ENCODE results near the gene SAMD9. TPM values are rescaled to one million over a fixed set of nuclear protein-coding genes. Genes with fewer than 3 reads are reported as not detected.

Gene SAMD9
- total RNA-seq, 4 donors from 2014 or later = 2.6 to 25.6 (median 14.3) TPM

GRCh38 chr7:93160410-93160809 lies 42.6 kb upstream of the SAMD9 start:
- Histone ChIP-seq H3K4me3 (no peak overlapping the region), H3K27me3 (no peaks in the 10 kb centered on the region), H3K36me3 (no peaks in the 10 kb centered on the region), H3K4me1 (no peaks in the 10 kb centered on the region), H3K27ac (no peak overlapping the region), H3K9me3 (no peaks in the 10 kb centered on the region)
- in situ Hi-C loops (cut with MboI; ENCODE audit: low pct_ligation_motif_present in 1 of 4, low pct_unique_long_range_greater_than_20kb in 1 of 4, low sequenced_read_pairs in 3 of 4) (no loop called here), intact Hi-C loops (cut with DNase I; ENCODE audit: low total_unique reads) (no loop called here)
- no peak for TF ChIP-seq POLR2A (IDR thresholded peaks at IDR 0.05)
- TF ChIP-seq EP300 (IDR thresholded peaks at IDR 0.05; ENCODE audit: low read depth) = no peak
- TF ChIP-seq CTCF (IDR thresholded peaks at IDR 0.05) = no peak
- TF ChIP-seq POLR2AphosphoS5 (IDR thresholded peaks at IDR 0.05) = no peak
- WGBS, 2 donors (ENCODE audit: low coverage in 1 of 2) = 52% methylated on average over 1 of the region's 1 CpG; no CpG with 5 or more reads in 1 of the 2 donors
- DNase-seq = no peak

GRCh38 chr7:93159490-93159889 lies 41.7 kb upstream of the SAMD9 start:
- intact Hi-C loops (cut with DNase I; ENCODE audit: low total_unique reads) = no loop called here
- in situ Hi-C loops (cut with MboI; ENCODE audit: low pct_ligation_motif_present in 1 of 4, low pct_unique_long_range_greater_than_20kb in 1 of 4, low sequenced_read_pairs in 3 of 4) = no loop called here
- DNase-seq = no peak
- WGBS, 2 donors (ENCODE audit: low coverage in 1 of 2) = 67 to 74% methylated on average over 3 of the region's 3 CpGs
- H3K36me3 ChIP-seq = no peaks in the 10 kb centered on the region
- no peak overlapping the region for H3K4me3 ChIP-seq
- no peak for TF ChIP-seq EP300 (IDR thresholded peaks at IDR 0.05; ENCODE audit: low read depth)
- TF ChIP-seq CTCF (IDR thresholded peaks at IDR 0.05) = no peak
- no peak for TF ChIP-seq POLR2A (IDR thresholded peaks at IDR 0.05)
- no peak for TF ChIP-seq POLR2AphosphoS5 (IDR thresholded peaks at IDR 0.05)
- no peaks in the 10 kb centered on the region for H3K4me1 ChIP-seq
- no peaks in the 10 kb centered on the region for H3K27me3 ChIP-seq
- no peaks in the 10 kb centered on the region for H3K9me3 ChIP-seq
- H3K27ac ChIP-seq = no peak overlapping the region

GRCh38 chr7:93156884-93157283 lies 39.1 kb upstream of the SAMD9 start:
- DNase-seq = no peak
- Histone ChIP-seq H3K4me1 (no peaks in the 10 kb centered on the region), H3K4me3 (no peak overlapping the region), H3K36me3 (no peaks in the 10 kb centered on the region), H3K27me3 (no peaks in the 10 kb centered on the region), H3K27ac (no peak overlapping the region), H3K9me3 (no peaks in the 10 kb centered on the region)
- intact Hi-C loops (cut with DNase I; ENCODE audit: low total_unique reads) (no loop called here), in situ Hi-C loops (cut with MboI; ENCODE audit: low pct_ligation_motif_present in 1 of 4, low pct_unique_long_range_greater_than_20kb in 1 of 4, low sequenced_read_pairs in 3 of 4) (no loop called here)
- whole genome bisulfite sequencing, 2 donors (ENCODE audit: low coverage in 1 of 2) = 43 to 50% methylated on average over 1 of the region's 1 CpG
- TF ChIP-seq POLR2A (IDR thresholded peaks at IDR 0.05) = no peak
- no peak for TF ChIP-seq EP300 (IDR thresholded peaks at IDR 0.05; ENCODE audit: low read depth)
- TF ChIP-seq CTCF (IDR thresholded peaks at IDR 0.05) = no peak

- H3K4me1 ChIP-seq = peaks cover 0 to 29% (median 5%) of the 10 kb centered on the region in 4 donors
- no peaks in the 10 kb centered on the region for H3K27me3 ChIP-seq
- in situ Hi-C loops (cut with MboI; ENCODE audit: low pct_ligation_motif_present in 1 of 4, low pct_unique_long_range_greater_than_20kb in 1 of 4, low sequenced_read_pairs in 3 of 4) = no loop called here
- intact Hi-C loops (cut with DNase I; ENCODE audit: low total_unique reads) = no loop called here
- no peaks in the 10 kb centered on the region for H3K36me3 ChIP-seq
- H3K27ac ChIP-seq = no peak overlapping the region
- DNase-seq = no peak
- no peak for TF ChIP-seq POLR2A (IDR thresholded peaks at IDR 0.05)
- no peak for TF ChIP-seq CTCF (IDR thresholded peaks at IDR 0.05)
- no peak for TF ChIP-seq EP300 (IDR thresholded peaks at IDR 0.05; ENCODE audit: low read depth)
- no peak for TF ChIP-seq POLR2AphosphoS5 (IDR thresholded peaks at IDR 0.05)
- H3K4me3 ChIP-seq = no peak overlapping the region
- H3K9me3 ChIP-seq = no peaks in the 10 kb centered on the region
- 71 to 85% methylated on average over 1 of the region's 1 CpG for WGBS, 2 donors (ENCODE audit: low coverage in 1 of 2)
Measured at GRCh38 chr7:93150200-93150835, 32.5 kb upstream of the SAMD9 start.

Measured in transverse colon (tissue), 4 donors.